HCT116 (cell line): ENCODE data around the gene SHKBP1.

Source experiments
- EGR1 ChIP-seq: IDR thresholded peaks from 2 replicates; pipeline ENCODE4 v1.6.1; 2012; ENCODE audit warnings: low read depth
- ELF1 ChIP-seq: IDR thresholded peaks from 2 replicates; pipeline ENCODE4 v1.6.1; 2012; ENCODE audit warnings: low read depth, borderline replicate concordance
- EZH2 ChIP-seq: fragments of 200-600 bp; sonication (generic); IDR thresholded peaks from 2 replicates; pipeline ENCODE4 v1.6.1; 2017; ENCODE audit warnings: antibody characterized with exemption, mixed run types
- EZH2phosphoT487 ChIP-seq: fragments of 200-600 bp; IDR thresholded peaks from 2 replicates; pipeline ENCODE4 v1.6.1; 2018; ENCODE audit warnings: antibody characterized with exemption, borderline replicate concordance
- FOSL1 ChIP-seq: IDR thresholded peaks from 2 replicates; pipeline ENCODE4 v1.6.1; 2012; ENCODE audit warnings: low read depth
- POLR2A ChIP-seq: IDR thresholded peaks from 2 replicates; pipeline ENCODE4 v1.7.0; 2011; ENCODE audit warnings: borderline replicate concordance; ENCODE audit not compliant: insufficient read depth, insufficient read length; ENCODE audit errors: extremely low read depth
- POLR2AphosphoS5 ChIP-seq: IDR thresholded peaks from 2 replicates; pipeline ENCODE4 v1.6.1; 2011; ENCODE audit warnings: mild to moderate bottlenecking, low read depth, low read length, moderate library complexity
- SRF ChIP-seq: IDR thresholded peaks from 2 replicates; pipeline ENCODE4 v1.6.1; 2012; ENCODE audit warnings: low read depth
- TF ChIP-seq, protein P1 (sequence below): IDR thresholded peaks from 2 replicates; pipeline ENCODE4 v1.6.1; 2012; ENCODE audit warnings: low read depth
- TF ChIP-seq, protein P2 (sequence below), 3 experiments: fragments of 200-600 bp in 1 of 3; sonication (generic) in 1 of 3; IDR thresholded peaks in 2 of 3; conservative IDR thresholded peaks in 1 of 3; 2 replicates each; pipeline ENCODE4 v1.5.1; 2012 to 2017; ENCODE audit warnings: low read depth in 2 of 3, low read length in 2 of 3, antibody characterized with exemption in 1 of 3, borderline replicate concordance in 1 of 3, control low read depth in 1 of 3, mild to moderate bottlenecking in 1 of 3, mixed read lengths in 1 of 3, mixed run types in 1 of 3, moderate library complexity in 1 of 3; ENCODE audit not compliant: insufficient read depth in 1 of 3
- TF ChIP-seq, protein P3 (sequence below): IDR thresholded peaks from 2 replicates; pipeline ENCODE4 v1.6.1; 2011; ENCODE audit warnings: mild to moderate bottlenecking, low read length, moderate library complexity; ENCODE audit not compliant: insufficient replicate concordance; ENCODE audit errors: extremely low read depth

DNA sequence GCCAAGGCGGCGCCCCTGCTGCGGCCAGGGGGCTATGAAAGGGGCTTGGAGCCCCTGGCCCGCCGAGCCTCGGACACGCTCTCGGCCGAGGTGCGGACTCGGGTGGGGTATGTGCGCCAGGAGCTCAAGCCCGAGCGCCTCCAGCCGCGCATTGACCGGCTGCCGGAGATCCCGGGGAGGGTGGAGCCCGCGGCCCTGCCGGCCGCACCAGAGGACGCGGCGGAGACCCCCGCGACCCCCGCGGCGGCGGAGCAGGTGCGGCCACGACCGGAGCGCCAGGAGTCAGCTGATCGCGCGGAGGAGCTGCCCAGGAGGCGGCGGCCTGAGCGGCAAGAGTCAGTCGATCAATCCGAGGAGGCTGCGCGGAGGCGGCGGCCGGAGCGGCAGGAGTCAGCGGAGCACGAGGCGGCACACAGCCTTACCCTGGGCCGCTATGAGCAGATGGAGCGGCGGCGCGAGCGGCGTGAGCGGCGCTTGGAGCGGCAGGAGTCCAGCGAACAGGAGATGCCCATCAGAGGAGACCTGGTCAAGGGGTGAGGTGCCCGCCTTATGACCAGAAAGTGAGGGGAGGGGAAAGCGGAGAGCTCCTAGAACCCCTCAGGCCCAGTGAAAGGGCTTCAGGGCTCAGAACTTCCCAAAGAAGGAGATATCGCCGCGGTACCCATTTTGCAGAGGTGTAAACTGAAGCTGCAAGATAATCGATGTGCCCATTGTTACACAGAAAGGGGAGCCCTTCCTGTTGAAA, 8.8 kb upstream of the SHKBP1 start:
- no peak for TF ChIP-seq EZH2phosphoT487
- no peak for TF ChIP-seq FOSL1
- TF ChIP-seq, protein P1, sequence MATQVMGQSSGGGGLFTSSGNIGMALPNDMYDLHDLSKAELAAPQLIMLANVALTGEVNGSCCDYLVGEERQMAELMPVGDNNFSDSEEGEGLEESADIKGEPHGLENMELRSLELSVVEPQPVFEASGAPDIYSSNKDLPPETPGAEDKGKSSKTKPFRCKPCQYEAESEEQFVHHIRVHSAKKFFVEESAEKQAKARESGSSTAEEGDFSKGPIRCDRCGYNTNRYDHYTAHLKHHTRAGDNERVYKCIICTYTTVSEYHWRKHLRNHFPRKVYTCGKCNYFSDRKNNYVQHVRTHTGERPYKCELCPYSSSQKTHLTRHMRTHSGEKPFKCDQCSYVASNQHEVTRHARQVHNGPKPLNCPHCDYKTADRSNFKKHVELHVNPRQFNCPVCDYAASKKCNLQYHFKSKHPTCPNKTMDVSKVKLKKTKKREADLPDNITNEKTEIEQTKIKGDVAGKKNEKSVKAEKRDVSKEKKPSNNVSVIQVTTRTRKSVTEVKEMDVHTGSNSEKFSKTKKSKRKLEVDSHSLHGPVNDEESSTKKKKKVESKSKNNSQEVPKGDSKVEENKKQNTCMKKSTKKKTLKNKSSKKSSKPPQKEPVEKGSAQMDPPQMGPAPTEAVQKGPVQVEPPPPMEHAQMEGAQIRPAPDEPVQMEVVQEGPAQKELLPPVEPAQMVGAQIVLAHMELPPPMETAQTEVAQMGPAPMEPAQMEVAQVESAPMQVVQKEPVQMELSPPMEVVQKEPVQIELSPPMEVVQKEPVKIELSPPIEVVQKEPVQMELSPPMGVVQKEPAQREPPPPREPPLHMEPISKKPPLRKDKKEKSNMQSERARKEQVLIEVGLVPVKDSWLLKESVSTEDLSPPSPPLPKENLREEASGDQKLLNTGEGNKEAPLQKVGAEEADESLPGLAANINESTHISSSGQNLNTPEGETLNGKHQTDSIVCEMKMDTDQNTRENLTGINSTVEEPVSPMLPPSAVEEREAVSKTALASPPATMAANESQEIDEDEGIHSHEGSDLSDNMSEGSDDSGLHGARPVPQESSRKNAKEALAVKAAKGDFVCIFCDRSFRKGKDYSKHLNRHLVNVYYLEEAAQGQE: no peak
- TF ChIP-seq, protein P2, sequence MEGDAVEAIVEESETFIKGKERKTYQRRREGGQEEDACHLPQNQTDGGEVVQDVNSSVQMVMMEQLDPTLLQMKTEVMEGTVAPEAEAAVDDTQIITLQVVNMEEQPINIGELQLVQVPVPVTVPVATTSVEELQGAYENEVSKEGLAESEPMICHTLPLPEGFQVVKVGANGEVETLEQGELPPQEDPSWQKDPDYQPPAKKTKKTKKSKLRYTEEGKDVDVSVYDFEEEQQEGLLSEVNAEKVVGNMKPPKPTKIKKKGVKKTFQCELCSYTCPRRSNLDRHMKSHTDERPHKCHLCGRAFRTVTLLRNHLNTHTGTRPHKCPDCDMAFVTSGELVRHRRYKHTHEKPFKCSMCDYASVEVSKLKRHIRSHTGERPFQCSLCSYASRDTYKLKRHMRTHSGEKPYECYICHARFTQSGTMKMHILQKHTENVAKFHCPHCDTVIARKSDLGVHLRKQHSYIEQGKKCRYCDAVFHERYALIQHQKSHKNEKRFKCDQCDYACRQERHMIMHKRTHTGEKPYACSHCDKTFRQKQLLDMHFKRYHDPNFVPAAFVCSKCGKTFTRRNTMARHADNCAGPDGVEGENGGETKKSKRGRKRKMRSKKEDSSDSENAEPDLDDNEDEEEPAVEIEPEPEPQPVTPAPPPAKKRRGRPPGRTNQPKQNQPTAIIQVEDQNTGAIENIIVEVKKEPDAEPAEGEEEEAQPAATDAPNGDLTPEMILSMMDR (IDR thresholded peaks at IDR 0.05 in 2 of 3, conservative IDR thresholded peaks at IDR 0.05 in 1 of 3; ENCODE audit: borderline replicate concordance in 1 of 3, insufficient read depth in 1 of 3, low read depth in 2 of 3, low read length in 2 of 3): no peak
- TF ChIP-seq POLR2AphosphoS5: no peak
- TF ChIP-seq, protein P3, sequence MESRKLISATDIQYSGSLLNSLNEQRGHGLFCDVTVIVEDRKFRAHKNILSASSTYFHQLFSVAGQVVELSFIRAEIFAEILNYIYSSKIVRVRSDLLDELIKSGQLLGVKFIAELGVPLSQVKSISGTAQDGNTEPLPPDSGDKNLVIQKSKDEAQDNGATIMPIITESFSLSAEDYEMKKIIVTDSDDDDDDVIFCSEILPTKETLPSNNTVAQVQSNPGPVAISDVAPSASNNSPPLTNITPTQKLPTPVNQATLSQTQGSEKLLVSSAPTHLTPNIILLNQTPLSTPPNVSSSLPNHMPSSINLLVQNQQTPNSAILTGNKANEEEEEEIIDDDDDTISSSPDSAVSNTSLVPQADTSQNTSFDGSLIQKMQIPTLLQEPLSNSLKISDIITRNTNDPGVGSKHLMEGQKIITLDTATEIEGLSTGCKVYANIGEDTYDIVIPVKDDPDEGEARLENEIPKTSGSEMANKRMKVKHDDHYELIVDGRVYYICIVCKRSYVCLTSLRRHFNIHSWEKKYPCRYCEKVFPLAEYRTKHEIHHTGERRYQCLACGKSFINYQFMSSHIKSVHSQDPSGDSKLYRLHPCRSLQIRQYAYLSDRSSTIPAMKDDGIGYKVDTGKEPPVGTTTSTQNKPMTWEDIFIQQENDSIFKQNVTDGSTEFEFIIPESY: no peak
- TF ChIP-seq SRF: no peak
- TF ChIP-seq EGR1: no peak
- no peak for TF ChIP-seq POLR2A
- TF ChIP-seq EZH2: no peak
- TF ChIP-seq ELF1: no peak
